NCI-H187 treated with DMSO at 0.1 percent for 48 hours (cell line): ENCODE data around the gene GNG7.
A peak's percentile ranks its signal among the peaks of the same experiment; 100 is the strongest.

ENCODE experiments used
- DNase-seq: peaks from one replicate; lab custom pipeline; 2025; lab: John Stamatoyannopoulos, UW

The GNG7 gene

DNA sequence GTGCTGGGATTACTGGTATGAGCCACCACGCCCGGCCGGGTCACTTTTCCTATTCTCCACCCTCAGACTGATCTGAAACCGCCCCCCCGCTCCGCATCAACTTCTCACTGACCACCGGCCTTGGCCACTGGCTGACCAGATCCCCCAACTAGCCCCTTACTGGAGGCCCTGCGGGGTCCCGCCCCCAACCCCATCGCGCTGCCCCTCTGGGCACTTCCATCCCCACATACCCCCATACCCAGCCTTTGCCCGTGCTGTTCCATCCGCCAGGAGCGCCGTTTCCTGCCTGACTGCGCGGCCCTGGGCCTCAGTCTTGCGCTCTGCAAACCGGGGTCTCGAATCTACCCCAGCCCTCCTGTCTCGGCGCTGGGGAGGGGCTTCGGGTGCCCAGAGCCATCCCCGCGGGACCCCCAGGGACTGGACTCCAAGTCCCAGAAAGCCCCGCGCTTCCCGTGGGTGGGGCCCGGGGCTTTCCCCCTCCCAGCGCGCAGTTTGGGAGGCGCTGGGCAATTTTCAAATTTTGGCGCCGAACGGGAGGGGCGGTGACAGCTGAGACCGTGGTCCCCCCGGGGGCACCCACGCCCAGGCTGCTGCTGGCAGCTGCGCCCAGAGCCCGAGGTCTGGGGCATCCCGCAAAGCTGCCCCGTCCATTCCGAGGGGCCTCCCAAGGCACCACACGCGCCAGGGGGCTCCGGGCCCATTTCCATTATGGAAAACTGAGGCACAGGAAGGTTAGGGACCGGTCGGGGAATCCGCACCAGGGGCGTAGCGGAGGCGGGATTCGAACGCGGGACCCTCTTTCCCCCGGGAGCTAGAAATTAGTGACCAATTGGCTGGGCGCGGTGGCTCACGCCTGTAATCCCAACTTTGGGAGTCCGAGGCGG is 240.5 kb downstream of the GNG7 start:
- peak; percentile 10 for DNase-seq
